A673 (cell line): ENCODE measurements around the gene USH1C. TPM values are rescaled to one million over a fixed set of nuclear protein-coding genes. Genes with fewer than 3 reads are reported as not detected.

Experiments used
- BruUV-seq: library from RNA; stranded (reverse); fragments of 400-500 nt; replicated peaks from 2 replicates; lab custom pipeline; 2021; lab: Mats Ljungman, UMichigan
- CTCF ChIA-PET: fragments of 300-600 bp; sonication (Branson Sonifier 250); formaldehyde crosslinking; loops from one replicate; lab custom pipeline; 2022; ENCODE audit warnings: antibody characterized with exemption; lab: Charles Lee
- POLR2A ChIA-PET: fragments of 300-600 bp; sonication (Branson Sonifier 250); formaldehyde crosslinking; loops from one replicate; lab custom pipeline; 2022; ENCODE audit warnings: antibody characterized with exemption; ENCODE audit not compliant: low non-redundant PET; lab: Charles Lee
- DNase-seq: peaks from one replicate; pipeline ENCODE4 v3.0.0-alpha.2; 2015; ENCODE audit warnings: low spot score
- H3K27ac ChIP-seq: fragments of 200-600 bp; sonication (generic); 2 replicates; pipeline ENCODE4 v1.5.1; 2016; ENCODE audit warnings: mixed run types, low read depth, mild to moderate bottlenecking, mixed read lengths, antibody characterized with exemption, low read length; ENCODE audit not compliant: poor library complexity, severe bottlenecking
- H3K27me3 ChIP-seq: fragments of 200-600 bp; sonication (generic); replicated peaks from 2 replicates; pipeline ENCODE4 v1.6.1; 2017; ENCODE audit warnings: mixed run types, low read depth, mild to moderate bottlenecking, mixed read lengths, antibody characterized with exemption, low read length; ENCODE audit not compliant: insufficient read depth, poor library complexity
- H3K36me3 ChIP-seq: fragments of 200-600 bp; sonication (generic); 2 replicates; pipeline ENCODE4 v1.6.1; 2016; ENCODE audit warnings: mixed run types, mild to moderate bottlenecking, mixed read lengths, antibody characterized with exemption, low read length; ENCODE audit not compliant: insufficient read depth, poor library complexity, severe bottlenecking
- H3K4me1 ChIP-seq: fragments of 200-600 bp; sonication (generic); 2 replicates; pipeline ENCODE4 v1.6.1; 2017; ENCODE audit warnings: mixed run types, mild to moderate bottlenecking, mixed read lengths, antibody characterized with exemption, low read length; ENCODE audit not compliant: insufficient read depth, poor library complexity, severe bottlenecking
- H3K4me3 ChIP-seq: fragments of 200-600 bp; sonication (generic); 2 replicates; pipeline ENCODE4 v1.5.1; 2016; ENCODE audit warnings: low read depth, mixed run types, mild to moderate bottlenecking, mixed read lengths, low read length; ENCODE audit not compliant: poor library complexity, severe bottlenecking
- H3K9me3 ChIP-seq: fragments of 200-600 bp; sonication (generic); 2 replicates; pipeline ENCODE4 v1.6.1; 2016; ENCODE audit warnings: mixed run types, low read depth, mild to moderate bottlenecking, mixed read lengths, antibody characterized with exemption, low read length; ENCODE audit not compliant: poor library complexity, severe bottlenecking
- EZH2 ChIP-seq: fragments of 200-600 bp; sonication (generic); IDR thresholded peaks from 2 replicates; pipeline ENCODE4 v1.6.1; 2017; ENCODE audit warnings: borderline replicate concordance, low read depth, mild to moderate bottlenecking, mixed read lengths, antibody characterized with exemption, low read length; ENCODE audit not compliant: poor library complexity, severe bottlenecking
- intact Hi-C: fragments of 100-400 bp; cut with micrococcal nuclease; formaldehyde crosslinking; loops from one replicate; pipeline ENCODE4 v1.10.0; 2022; ENCODE audit not compliant: unreplicated experiment
- total RNA-seq: library from RNA; stranded (reverse); gene quantifications from 2 replicates; pipeline ENCODE4 v1.2.3, GENCODE V29; 2021
- TF ChIP-seq, protein P1 (sequence below): fragments of 300-800, 200-600 bp; sonication (generic); conservative IDR thresholded peaks from 2 replicates; pipeline ENCODE4 v1.5.1; 2017; ENCODE audit warnings: low read depth, mild to moderate bottlenecking, antibody characterized with exemption, low read length, moderate library complexity, mixed read lengths

The USH1C gene
- total RNA-seq, 1 experiment from 2014 or later, result not detected

DNA sequence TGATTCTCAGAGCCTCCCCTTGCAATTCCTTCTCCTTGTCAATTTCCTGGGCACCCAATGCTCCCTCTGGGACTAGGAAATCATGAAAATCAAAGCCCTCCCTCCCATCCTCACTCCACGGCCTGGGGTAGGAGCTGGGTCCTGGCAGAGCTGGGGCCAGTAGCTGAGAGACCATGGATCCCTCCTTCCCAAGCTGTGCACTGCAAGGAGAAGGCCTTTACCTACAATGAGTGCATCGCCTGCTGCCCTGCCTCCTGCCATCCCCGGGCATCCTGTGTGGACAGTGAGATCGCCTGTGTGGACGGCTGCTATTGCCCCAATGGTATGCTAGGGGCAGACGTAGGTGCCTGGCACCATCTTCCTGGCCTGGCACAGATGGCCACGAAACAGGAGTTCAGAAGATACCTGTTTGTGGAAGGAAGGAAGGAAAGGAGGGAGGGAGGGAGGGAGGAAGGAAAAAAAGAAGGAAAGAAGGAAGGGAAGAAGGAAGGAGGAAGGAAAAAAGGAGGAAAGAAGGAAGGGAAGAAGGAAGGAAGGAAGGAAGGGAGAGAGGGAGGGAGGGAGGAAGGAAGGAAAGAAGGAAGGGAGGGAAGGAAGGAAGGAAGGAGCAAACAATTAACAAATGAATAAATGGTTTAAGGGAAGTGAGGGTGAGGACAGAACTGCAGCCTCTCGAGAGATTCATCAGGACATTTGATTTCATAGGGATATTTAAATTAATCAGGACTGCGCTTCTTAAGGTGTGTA, 15.3 kb upstream of the USH1C start:
- Histone ChIP-seq H3K36me3 (no peaks in the 10 kb centered on the region), H3K4me1 (no peaks in the 10 kb centered on the region), H3K9me3 (no peaks in the 10 kb centered on the region), H3K27me3 (no peaks in the 10 kb centered on the region), H3K4me3 (no peak overlapping the region), H3K27ac (no peak overlapping the region)
- no TSS peak for BruUV-seq
- TF ChIP-seq EZH2, result no peak
- TF ChIP-seq, protein P1, sequence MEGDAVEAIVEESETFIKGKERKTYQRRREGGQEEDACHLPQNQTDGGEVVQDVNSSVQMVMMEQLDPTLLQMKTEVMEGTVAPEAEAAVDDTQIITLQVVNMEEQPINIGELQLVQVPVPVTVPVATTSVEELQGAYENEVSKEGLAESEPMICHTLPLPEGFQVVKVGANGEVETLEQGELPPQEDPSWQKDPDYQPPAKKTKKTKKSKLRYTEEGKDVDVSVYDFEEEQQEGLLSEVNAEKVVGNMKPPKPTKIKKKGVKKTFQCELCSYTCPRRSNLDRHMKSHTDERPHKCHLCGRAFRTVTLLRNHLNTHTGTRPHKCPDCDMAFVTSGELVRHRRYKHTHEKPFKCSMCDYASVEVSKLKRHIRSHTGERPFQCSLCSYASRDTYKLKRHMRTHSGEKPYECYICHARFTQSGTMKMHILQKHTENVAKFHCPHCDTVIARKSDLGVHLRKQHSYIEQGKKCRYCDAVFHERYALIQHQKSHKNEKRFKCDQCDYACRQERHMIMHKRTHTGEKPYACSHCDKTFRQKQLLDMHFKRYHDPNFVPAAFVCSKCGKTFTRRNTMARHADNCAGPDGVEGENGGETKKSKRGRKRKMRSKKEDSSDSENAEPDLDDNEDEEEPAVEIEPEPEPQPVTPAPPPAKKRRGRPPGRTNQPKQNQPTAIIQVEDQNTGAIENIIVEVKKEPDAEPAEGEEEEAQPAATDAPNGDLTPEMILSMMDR, result no peak
- DNase-seq, result no peak
- ChIA-PET POLR2A (no interaction called here), CTCF (no interaction called here)
- intact Hi-C loops, result no loop called here

DNA sequence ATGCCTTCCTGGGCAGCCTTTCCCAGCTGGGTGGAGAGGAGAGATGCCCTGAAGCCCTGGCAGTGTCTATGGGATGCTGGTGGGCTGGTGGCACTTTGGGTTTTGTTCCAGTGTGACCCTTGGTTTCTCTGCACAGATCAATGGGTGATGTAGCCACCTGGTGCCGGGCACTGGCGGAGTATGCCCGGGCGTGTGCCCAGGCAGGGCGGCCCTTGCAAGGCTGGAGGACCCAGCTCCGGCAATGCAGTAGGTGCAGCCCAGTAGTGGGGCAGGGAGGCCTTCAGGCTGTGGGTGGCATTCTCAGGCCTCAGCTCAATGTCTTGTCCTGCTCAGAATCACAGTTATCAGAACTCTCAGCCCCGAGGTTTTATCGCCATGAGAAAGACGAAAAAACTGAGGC, 14.7 kb upstream of the USH1C start:
- no peaks in the 10 kb centered on the region for H3K27me3 ChIP-seq
- no peak for DNase-seq
- H3K36me3 ChIP-seq, result no peaks in the 10 kb centered on the region
- no peaks in the 10 kb centered on the region for H3K9me3 ChIP-seq
- no peaks in the 10 kb centered on the region for H3K4me1 ChIP-seq
- ChIA-PET POLR2A (no interaction called here), CTCF (no interaction called here)
- no peak overlapping the region for H3K27ac ChIP-seq
- no peak for TF ChIP-seq EZH2
- TF ChIP-seq, protein P1, result no peak
- no TSS peak for BruUV-seq
- H3K4me3 ChIP-seq, result no peak overlapping the region
- intact Hi-C loops, result no loop called here

DNA sequence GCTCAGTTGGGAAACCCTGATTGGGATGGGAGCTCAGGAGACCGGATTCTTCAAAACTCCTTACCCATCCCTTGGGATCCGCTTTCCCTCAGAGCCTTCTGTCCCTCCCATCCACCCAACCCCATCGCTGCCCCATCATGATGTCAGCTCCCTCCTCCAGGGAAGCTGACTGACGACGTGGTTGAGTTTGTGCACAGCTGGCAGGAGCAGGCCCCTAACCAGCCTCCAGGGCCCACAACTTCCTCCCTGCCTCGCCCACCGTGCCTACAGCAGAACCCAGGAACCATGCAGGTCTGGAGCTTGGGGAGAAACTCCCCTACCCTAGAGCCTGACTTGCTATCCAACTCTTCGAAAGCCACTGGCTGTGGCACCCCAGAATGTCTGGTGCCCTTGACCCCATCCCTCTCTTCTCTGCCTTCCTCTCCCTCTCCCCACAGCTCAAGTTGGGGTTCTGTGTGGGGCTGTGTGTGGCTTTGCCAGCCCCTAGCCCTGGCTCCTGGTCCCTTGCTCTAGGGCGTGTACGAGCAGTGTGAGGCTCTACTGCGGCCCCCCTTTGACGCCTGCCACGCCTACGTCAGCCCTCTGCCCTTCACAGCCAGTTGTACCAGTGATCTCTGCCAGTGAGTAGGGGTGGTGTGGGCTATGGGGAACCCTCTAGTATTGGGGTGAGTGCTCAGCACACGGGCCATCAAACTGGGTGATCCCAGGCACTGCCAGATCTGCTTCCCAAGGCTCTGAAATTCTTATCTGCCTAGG, 14.0 kb upstream of the USH1C start:
- intact Hi-C loops, result no loop called here
- Histone ChIP-seq H3K36me3 (no peaks in the 10 kb centered on the region), H3K9me3 (no peaks in the 10 kb centered on the region), H3K4me1 (no peaks in the 10 kb centered on the region), H3K27me3 (no peaks in the 10 kb centered on the region), H3K27ac (no peak overlapping the region), H3K4me3 (no peak overlapping the region)
- DNase-seq, result no peak
- ChIA-PET CTCF (no interaction called here), POLR2A (no interaction called here)
- no TSS peak for BruUV-seq
- TF ChIP-seq EZH2, result no peak
- TF ChIP-seq, protein P1, result no peak
